Posterior vena cava (tissue), 2 donors: Measurements from ENCODE around the gene PYDC2. TPM values are rescaled to one million over a fixed set of nuclear protein-coding genes. Genes with fewer than 3 reads are reported as not detected.
"Not testable (repeated sequence)": the region's sequence is repeated elsewhere in the genome, so short reads cannot be mapped to it uniquely, and the experiment has no call there.

ENCODE experiments used
- DNase-seq: peaks from one replicate; pipeline ENCODE4 v3.0.0-alpha.2; 2020; ENCODE audit warnings: low spot score
- intact Hi-C, 2 donors: fragments of 100-400 bp; cut with DNase I; formaldehyde crosslinking; loops; one replicate each; pipeline versions ENCODE4 v1.14.1 to v1.14.2; 2022 to 2023
- total RNA-seq, 2 donors: library from RNA; stranded (reverse); fragmentation: NEBNext Ultra II Directional; extraction: Animal tissue kit (Norgen Biotek cat#: 25700); gene quantifications; one replicate each; pipeline ENCODE4 v1.2.1, GENCODE V29; 2021
- donor health status: DM: yes; HTN: yes; CAD: no.
- donor health status: DM: yes; HTN: yes; CAD: no.

The PYDC2 gene
- total RNA-seq, 2 donors from 2014 or later = not detected

GRCh38 chr3:191455257-191455952 lies 5.6 kb upstream of the PYDC2 start:
- intact Hi-C loops = no loop called here
- DNase-seq = no peak

DNA sequence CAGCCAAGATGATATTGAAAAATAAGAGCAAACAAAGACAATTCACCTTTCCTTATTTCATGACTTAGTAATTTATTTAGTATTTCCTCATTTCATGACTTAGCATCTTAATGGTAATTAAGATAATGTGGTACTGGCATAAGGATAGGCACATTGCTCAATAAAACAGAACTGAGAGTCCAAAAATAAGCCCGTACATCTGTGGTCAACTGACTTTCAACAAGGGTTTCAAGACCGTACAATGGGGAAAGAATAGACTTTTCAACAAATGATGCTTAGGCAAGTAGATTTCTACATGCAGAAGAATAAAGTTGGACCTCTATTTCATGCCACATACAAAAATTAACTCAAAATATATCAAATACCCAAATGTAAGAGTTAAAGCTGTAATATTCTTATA lies 603 bp upstream of the PYDC2 start:
- DNase-seq = no peak
- intact Hi-C loops = no loop called here

DNA sequence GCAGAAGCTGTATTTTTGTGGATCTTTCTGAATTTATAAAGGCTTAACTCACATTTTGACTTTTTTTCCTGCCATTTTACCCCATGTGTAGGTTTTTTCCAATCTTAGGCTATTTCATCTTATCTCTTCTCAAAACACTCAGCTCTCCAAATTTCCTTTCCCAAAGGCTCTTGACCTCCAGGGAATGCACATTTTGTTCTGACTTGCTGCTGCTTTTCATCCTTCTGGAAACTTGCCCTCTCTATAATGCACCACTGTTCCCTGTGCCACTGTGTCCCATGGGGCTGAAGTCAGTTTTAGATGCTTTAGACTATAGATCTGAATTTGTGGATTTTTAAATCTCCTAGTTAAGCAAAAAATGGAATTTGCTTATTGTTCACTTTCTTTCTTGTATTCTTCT lies 9.1 kb downstream of the PYDC2 start:
- intact Hi-C loops = loop anchor here in 1 of 2 donors (5.0 kb wide), 1 partner anchor 1452 kb away; no protein-coding TSS in a partner anchor
- DNase-seq = no peak

- intact Hi-C loops = loop anchor here in 1 of 2 donors (5.0 kb wide), 1 partner anchor 1452 kb away; no protein-coding TSS in a partner anchor
- DNase-seq = no peak
Measured at GRCh38 chr3:191470545-191470944, 9.6 kb downstream of the PYDC2 start.

GRCh38 chr3:191473661-191474198 lies 12.8 kb downstream of the PYDC2 start:
- intact Hi-C loops = loop anchor here in 1 of 2 donors (5.0 kb wide), 1 partner anchor 1449 kb away; no protein-coding TSS in a partner anchor
- DNase-seq = no peak

GRCh38 chr3:191476066-191476772 lies 15.3 kb downstream of the PYDC2 start:
- no peak for DNase-seq
- intact Hi-C loops = no loop called here

- DNase-seq, intact Hi-C loops: not testable (repeated sequence)
Measured at GRCh38 chr3:191483994-191484393, 23.0 kb downstream of the PYDC2 start.

DNA sequence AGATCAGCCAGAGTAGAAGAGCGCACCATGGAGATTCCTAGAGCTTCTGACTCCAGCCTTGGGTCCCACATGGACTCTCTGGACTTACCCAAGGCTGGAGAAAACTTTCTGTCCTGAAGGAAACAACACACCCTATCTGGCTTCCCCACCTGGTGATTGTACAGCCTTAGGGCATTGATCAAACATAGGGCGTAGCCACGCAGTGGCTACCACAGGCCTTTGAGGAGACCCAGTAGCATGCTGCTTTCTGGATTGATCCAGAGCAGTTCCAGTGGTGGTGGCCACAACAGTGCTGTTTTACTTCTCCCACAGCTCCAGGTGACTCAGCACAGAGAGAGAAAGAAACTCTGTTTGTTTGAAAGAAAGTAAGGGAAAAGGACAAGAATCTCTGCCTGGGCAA lies 23.5 kb downstream of the PYDC2 start:
- DNase-seq = no peak
- intact Hi-C loops = no loop called here

GRCh38 chr3:191492601-191493000 lies 31.6 kb downstream of the PYDC2 start:
- intact Hi-C loops = no loop called here
- DNase-seq = no peak

DNA sequence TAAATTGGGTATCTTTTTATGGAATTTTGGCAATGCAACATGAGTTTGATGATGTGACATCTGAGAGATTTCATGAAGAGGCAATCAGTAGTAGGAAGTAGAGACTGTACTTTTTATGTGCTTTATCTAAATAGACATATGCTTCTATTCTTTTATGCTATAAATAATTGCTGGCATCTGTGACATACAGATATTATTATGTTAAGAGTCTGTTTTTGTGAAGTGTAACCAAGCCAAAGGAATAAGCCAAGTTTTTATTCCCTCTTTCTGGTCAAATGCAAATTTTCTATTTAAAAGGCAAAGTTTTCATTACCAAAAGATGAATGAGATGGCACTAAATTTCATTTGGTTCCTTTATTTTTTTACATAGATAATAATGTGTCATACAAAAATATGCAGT lies 32.4 kb downstream of the PYDC2 start:
- intact Hi-C loops = no loop called here
- no peak for DNase-seq

- no peak for DNase-seq
- intact Hi-C loops = no loop called here
Measured at GRCh38 chr3:191499307-191500080, 38.5 kb downstream of the PYDC2 start.

DNA sequence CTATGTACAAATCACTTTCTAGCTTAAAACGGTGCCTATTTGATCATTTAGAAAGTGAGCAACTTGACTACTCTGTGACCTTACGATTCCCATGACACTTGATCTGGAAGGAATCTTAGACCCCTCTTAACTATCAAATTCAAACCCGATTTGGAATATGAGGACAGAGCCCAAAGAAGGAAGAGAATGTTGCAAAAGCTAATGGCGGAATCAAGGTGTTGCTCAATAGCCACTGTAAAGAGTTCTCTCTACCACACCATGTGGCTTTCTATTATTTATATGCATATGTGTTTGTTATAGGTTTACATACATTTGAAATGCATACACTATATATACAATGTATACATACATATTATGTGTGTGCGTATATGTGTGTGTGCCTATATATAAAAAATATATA lies 39.9 kb downstream of the PYDC2 start:
- intact Hi-C loops = no loop called here
- DNase-seq = no peak

GRCh38 chr3:191502583-191502982 lies 41.6 kb downstream of the PYDC2 start:
- intact Hi-C loops = no loop called here
- no peak for DNase-seq

DNA sequence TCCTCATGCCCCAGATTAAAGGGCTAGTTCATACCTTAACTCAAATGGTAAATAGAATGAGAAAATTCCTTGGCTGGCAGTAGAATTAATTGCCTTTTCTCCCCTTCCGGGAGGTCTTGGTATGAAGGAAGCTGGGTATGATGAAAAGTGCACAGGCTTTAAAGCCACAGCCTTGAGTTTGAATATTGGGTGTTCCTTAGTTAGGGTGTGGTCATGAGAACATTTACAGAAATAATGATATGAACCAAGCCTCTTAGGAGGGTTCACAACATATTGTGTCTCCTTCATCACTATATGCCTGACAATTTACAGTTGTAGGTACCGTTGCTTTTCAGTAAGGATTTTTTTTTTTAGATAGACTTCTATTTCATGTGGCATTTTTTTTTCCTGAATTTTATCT lies 48.1 kb downstream of the PYDC2 start:
- intact Hi-C loops = no loop called here
- no peak for DNase-seq

Other genes starting within 250 kb of the PYDC2 start
- 100 to 1,000 TPM in 1 of 2 donors, 10 to 100 TPM in 1; 81.7 to 124 TPM for gene CCDC50, start 131.8 kb upstream of the PYDC2 start, total RNA-seq
- gene UTS2B, start 130.6 kb upstream of the PYDC2 start, total RNA-seq = under 1 TPM; 0.24 to 0.37 TPM